Transverse colon (tissue), 4 donors: Measurements from ENCODE around the gene SIK3. TPM values are rescaled to one million over a fixed set of nuclear protein-coding genes. Genes with fewer than 3 reads are reported as not detected.
"Not testable (repeated sequence)": the region's sequence is repeated elsewhere in the genome, so short reads cannot be mapped to it uniquely, and the experiment has no call there.

ENCODE experiments used
- DNase-seq: peaks from one replicate; pipeline ENCODE4 v3.0.0-alpha.2; 2019
- H3K27ac ChIP-seq, 4 donors: fragments of 200-600 bp; sonication (generic); 2 replicates each; pipeline ENCODE4 v1.5.1; 2016 to 2018; ENCODE audit warnings: inconsistent platforms in 4 of 4
- H3K27me3 ChIP-seq: fragments of 200-600 bp; sonication (generic); 2 replicates; pipeline ENCODE4 v1.5.1; 2017; ENCODE audit warnings: inconsistent platforms
- H3K36me3 ChIP-seq, 4 donors: fragments of 200-600 bp; sonication (generic); 2 replicates each; pipeline ENCODE4 v1.5.1; 2017 to 2019; ENCODE audit warnings: inconsistent platforms in 4 of 4
- H3K4me1 ChIP-seq, 4 donors: fragments of 200-600 bp; sonication (generic); 2 replicates each; pipeline ENCODE4 v1.5.1; 2017 to 2020; ENCODE audit warnings: inconsistent platforms in 4 of 4
- H3K4me3 ChIP-seq, 4 donors: fragments of 200-600 bp; sonication (generic); 1 replicate in 1 of 4; 2 replicates in 3 of 4; pipeline versions ENCODE4 v1.5.1 to v1.6.1; 2017 to 2019; ENCODE audit warnings: inconsistent platforms in 4 of 4
- H3K9me3 ChIP-seq, 2 donors: fragments of 200-600 bp; sonication (generic); 2 replicates each; pipeline ENCODE4 v1.5.1; 2017 to 2019; ENCODE audit warnings: inconsistent platforms in 2 of 2
- EP300 ChIP-seq: sonication (generic); formaldehyde crosslinking; IDR thresholded peaks from one replicate; pipeline ENCODE4 v1.6.1; 2017; ENCODE audit warnings: antibody characterized with exemption, low read depth
- POLR2A ChIP-seq: fragments of 450-650 bp; IDR thresholded peaks from one replicate; pipeline ENCODE4 v1.6.1; 2016; ENCODE audit warnings: antibody characterized with exemption, mild to moderate bottlenecking, moderate library complexity
- POLR2AphosphoS5 ChIP-seq, 3 donors: sonication (generic); formaldehyde crosslinking; IDR thresholded peaks; one replicate each; pipeline ENCODE4 v1.6.1; 2016; ENCODE audit warnings: antibody characterized with exemption in 3 of 3
- WGBS, 2 donors: methylation state at CpG; one replicate each; pipeline ENCODE4 v1.1.5; 2018; ENCODE audit warnings: low coverage in 1 of 2; 5-methylcytosine and 5-hydroxymethylcytosine counted together
- in situ Hi-C, 4 donors: fragments of 200-750 bp; cut with MboI; loops; one replicate each; pipeline versions ENCODE4 v1.15.0 to v1.15.1; 2017; ENCODE audit warnings: low sequenced_read_pairs in 3 of 4, low pct_ligation_motif_present in 1 of 4, low pct_unique_long_range_greater_than_20kb in 1 of 4
- intact Hi-C: fragments of 100-400 bp; cut with DNase I; formaldehyde crosslinking; loops from one replicate; pipeline ENCODE4 v1.15.1; 2023; ENCODE audit warnings: low total_unique reads
- total RNA-seq, 4 donors: library from RNA; depleted of rRNA; stranded (reverse); fragments of >200 nt; gene quantifications; one replicate each; pipeline ENCODE4 v1.1.0, GENCODE V29; 2016
- TF ChIP-seq, protein P1 (sequence below), 5 experiments: fragments of 200-600 bp in 3 of 5; fragments of 450-650 bp in 2 of 5; sonication (generic) in 3 of 5; IDR thresholded peaks; 1 replicate in 2 of 5; 2 replicates in 3 of 5; pipeline ENCODE4 v1.5.1; 2016 to 2017; ENCODE audit warnings: antibody characterized with exemption in 5 of 5, inconsistent platforms in 3 of 5, mild to moderate bottlenecking in 2 of 5, moderate library complexity in 1 of 5

SIK3 gene
- total RNA-seq, 4 donors from 2014 or later, result 35.6 to 68.6 (median 38.9) TPM

DNA sequence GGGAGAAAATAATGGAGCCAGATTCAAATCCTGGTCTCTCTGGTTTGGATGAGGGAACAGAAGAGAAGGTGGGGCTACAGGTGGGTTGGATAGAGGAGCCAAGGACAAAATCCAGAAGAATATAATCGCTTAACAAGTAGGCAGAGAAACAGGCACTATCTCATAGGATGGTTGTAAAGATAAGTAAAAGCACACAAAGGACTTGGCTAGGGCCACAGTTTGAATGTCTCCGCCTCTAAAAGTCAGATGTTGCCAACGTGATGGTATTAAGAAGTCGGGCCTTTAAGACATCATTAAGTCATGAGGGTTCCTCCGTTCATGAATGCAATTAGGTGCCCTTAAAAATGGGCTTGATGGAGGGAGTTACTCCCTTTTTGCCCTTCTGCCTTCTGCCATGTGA lies 42.8 kb downstream of the SIK3 start:
- no peak for TF ChIP-seq POLR2A
- TF ChIP-seq, protein P1, sequence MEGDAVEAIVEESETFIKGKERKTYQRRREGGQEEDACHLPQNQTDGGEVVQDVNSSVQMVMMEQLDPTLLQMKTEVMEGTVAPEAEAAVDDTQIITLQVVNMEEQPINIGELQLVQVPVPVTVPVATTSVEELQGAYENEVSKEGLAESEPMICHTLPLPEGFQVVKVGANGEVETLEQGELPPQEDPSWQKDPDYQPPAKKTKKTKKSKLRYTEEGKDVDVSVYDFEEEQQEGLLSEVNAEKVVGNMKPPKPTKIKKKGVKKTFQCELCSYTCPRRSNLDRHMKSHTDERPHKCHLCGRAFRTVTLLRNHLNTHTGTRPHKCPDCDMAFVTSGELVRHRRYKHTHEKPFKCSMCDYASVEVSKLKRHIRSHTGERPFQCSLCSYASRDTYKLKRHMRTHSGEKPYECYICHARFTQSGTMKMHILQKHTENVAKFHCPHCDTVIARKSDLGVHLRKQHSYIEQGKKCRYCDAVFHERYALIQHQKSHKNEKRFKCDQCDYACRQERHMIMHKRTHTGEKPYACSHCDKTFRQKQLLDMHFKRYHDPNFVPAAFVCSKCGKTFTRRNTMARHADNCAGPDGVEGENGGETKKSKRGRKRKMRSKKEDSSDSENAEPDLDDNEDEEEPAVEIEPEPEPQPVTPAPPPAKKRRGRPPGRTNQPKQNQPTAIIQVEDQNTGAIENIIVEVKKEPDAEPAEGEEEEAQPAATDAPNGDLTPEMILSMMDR (IDR thresholded peaks at IDR 0.05), result no peak
- Histone ChIP-seq H3K4me3 (no peak overlapping the region), H3K9me3 (no peaks in the 10 kb centered on the region), H3K27me3 (no peaks in the 10 kb centered on the region), H3K27ac (no peak overlapping the region), H3K36me3 (no peaks in the 10 kb centered on the region), H3K4me1 (peaks cover 0 to 58% (median 22%) of the 10 kb centered on the region in 4 donors)
- intact Hi-C loops (no loop called here), in situ Hi-C loops (no loop called here)
- DNase-seq, result no peak
- WGBS, 2 donors, result 37 to 40% methylated on average over 4 to 5 of the region's 5 CpGs

DNA sequence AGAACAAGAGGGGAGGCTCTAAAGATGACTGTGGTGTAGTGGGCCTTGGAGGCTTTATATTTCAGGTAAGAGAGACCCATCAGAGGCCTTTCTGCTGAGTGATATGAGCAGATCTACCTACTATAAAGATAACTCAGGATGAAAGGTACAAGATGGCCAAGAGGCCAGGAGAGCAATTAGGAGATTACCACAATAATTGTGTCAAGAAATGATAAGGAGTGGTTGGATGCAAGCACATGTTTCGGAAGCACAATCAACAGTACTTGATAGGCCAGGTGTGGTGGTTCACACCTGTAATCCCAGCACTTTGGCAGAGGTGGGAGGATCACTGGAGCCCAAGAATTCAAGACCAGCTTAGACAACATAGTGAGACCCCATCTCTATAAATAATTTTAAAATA lies 43.8 kb downstream of the SIK3 start:
- Histone ChIP-seq H3K36me3 (no peaks in the 10 kb centered on the region), H3K9me3 (no peaks in the 10 kb centered on the region), H3K4me3 (no peak overlapping the region), H3K27me3 (no peaks in the 10 kb centered on the region), H3K27ac (no peak overlapping the region), H3K4me1 (peaks cover 0 to 52% (median 22%) of the 10 kb centered on the region in 4 donors)
- TF ChIP-seq POLR2A (no peak), POLR2AphosphoS5 (IDR thresholded peaks at IDR 0.05) (no peak), EP300 (no peak)
- TF ChIP-seq, protein P1 (IDR thresholded peaks at IDR 0.05), result no peak
- in situ Hi-C loops, result no loop called here
- WGBS, 2 donors, result 57 to 61% methylated on average over 1 of the region's 1 CpG
- no peak for DNase-seq
- intact Hi-C loops, result no loop called here

DNA sequence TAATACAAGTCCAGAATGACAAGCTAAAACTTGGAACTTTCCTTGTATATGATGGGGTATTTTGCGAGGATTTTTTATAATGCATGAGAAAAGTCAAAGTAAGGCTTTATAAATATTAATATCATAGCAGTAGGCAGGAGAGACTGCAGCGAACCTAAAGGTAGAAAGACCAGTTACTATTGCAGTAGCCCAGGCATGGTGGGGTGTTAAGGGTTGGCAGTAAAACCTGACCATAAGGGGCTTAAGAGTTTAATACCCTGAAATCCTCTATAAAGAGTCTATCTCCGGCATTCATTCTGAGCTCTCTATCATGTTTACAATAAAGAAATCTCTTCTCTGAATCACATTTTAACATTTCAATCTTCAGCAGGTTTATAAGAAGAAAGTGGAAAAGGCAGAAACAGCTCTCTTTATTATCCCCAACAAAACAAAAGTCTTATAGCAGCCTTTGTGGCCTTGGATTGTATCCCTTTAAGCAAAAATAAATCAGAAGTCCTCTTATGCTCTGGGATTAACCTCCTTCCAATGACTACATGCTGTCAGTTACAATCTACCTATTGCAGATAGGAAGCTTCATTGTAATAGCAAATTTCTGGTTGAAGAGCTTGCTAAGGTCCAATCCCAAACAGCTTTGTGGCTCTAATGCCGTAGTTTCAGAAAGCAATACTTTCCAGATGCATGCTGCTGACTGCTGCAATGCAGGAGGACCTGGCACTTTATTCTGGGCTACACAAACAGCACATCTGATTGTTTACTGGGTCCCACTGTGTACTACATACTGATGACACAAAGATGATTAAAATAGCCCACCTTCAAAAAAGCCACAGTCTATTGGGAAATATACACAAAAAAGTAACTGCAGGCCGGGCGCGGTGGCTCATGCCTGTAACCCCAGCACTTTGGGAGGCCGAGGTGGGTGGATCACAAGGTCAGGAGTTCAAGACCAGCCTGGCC lies 45.8 kb downstream of the SIK3 start:
- DNase-seq, result no peak
- in situ Hi-C loops, result no loop called here
- Histone ChIP-seq H3K4me1 (peaks cover 0 to 36% (median 18%) of the 10 kb centered on the region in 4 donors), H3K27ac (no peak overlapping the region), H3K4me3 (no peak overlapping the region), H3K27me3 (no peaks in the 10 kb centered on the region), H3K36me3 (no peaks in the 10 kb centered on the region), H3K9me3 (no peaks in the 10 kb centered on the region)
- intact Hi-C loops, result no loop called here
- whole genome bisulfite sequencing, 2 donors, result 82% methylated on average over 4 to 8 of the region's 8 CpGs
- TF ChIP-seq EP300, result no peak
- TF ChIP-seq, protein P1 (IDR thresholded peaks at IDR 0.05), result no peak
- TF ChIP-seq POLR2AphosphoS5 (IDR thresholded peaks at IDR 0.05), result no peak
- TF ChIP-seq POLR2A, result no peak

DNA sequence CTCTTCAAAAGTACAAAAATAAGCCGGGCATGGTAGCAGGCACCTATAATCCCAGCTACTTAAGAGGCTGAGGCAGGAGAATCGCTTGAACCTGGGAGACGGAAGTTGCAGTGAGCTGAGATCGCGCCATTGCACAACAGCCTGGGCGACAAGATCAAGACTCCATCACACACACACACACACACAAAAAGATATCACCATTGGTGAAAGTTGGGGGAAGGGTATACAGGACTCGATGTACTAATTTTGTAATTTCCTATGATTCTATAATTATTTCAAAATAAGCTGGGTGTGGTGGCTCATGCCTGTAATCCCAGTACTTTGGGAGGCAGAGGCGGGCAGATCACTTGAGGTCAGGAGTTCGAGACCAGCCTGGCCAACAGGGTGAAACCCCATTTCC lies 48.1 kb downstream of the SIK3 start:
- H3K27me3 ChIP-seq, H3K27ac ChIP-seq, intact Hi-C loops, H3K9me3 ChIP-seq, DNase-seq, H3K36me3 ChIP-seq, H3K4me3 ChIP-seq, in situ Hi-C loops: not testable (repeated sequence)
- H3K4me1 ChIP-seq, result peaks cover 0 to 39% (median 26%) of the 10 kb centered on the region in 4 donors
- 89 to 100% methylated on average over 3 to 9 of the region's 9 CpGs for WGBS, 2 donors

DNA sequence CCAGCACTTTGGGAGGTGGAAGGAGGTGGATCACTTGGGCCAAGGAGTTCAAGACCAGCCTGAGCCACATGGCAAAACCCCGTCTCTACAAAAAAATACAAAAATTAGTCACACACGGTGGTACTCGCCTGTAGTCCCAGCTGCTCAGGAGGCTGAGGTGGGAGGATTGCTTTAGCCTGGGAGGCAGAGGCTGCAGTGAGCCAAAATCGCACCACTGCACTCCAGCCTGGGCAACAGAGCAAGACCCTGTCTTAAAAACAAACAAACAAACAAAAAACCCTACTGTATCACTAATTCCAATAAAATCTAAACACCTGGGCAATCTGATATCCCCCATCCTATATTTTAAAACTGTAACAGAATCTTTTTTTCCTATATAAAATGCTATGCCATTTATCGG lies 51.6 kb downstream of the SIK3 start:
- in situ Hi-C loops, intact Hi-C loops: not testable (repeated sequence)

More for the DNA sequence above, 51.6 kb downstream of the SIK3 start:
- not testable (repeated sequence) for H3K9me3 ChIP-seq, H3K27ac ChIP-seq, H3K27me3 ChIP-seq, H3K4me3 ChIP-seq, H3K36me3 ChIP-seq, DNase-seq
- peaks cover 10 to 39% (median 35%) of the 10 kb centered on the region in 4 donors for H3K4me1 ChIP-seq
- whole genome bisulfite sequencing, 2 donors, result 90 to 100% methylated on average over 2 to 5 of the region's 5 CpGs
